H9 (cell line): Measurements from ENCODE around the gene HABP4. TPM values are rescaled to one million over a fixed set of nuclear protein-coding genes. Genes with fewer than 3 reads are reported as not detected.

Experiments used
- DNase-seq: peaks from one replicate; pipeline ENCODE4 v3.0.0-alpha.2; 2017
- H2AFZ ChIP-seq: one replicate; pipeline ENCODE4 v1.6.1; 2013; ENCODE audit warnings: mild to moderate bottlenecking, low read length, control low read depth, moderate library complexity
- H2AK5ac ChIP-seq: 2 replicates; pipeline ENCODE4 v1.6.1; 2013; ENCODE audit warnings: low read length, control low read depth, mixed read lengths; ENCODE audit not compliant: insufficient read length
- H2BK120ac ChIP-seq: one replicate; pipeline ENCODE4 v1.6.1; 2013; ENCODE audit warnings: low read depth, mild to moderate bottlenecking, low read length, control low read depth, inconsistent platforms; ENCODE audit not compliant: poor library complexity, severe bottlenecking
- H2BK12ac ChIP-seq: 2 replicates; pipeline ENCODE4 v1.6.1; 2013; ENCODE audit warnings: low read length, control low read depth, mixed read lengths, low read depth; ENCODE audit not compliant: insufficient read length
- H2BK15ac ChIP-seq: 2 replicates; pipeline ENCODE4 v1.6.1; 2013; ENCODE audit warnings: low read depth, low read length, control low read depth
- H2BK20ac ChIP-seq: one replicate; pipeline ENCODE4 v1.6.1; 2013; ENCODE audit warnings: low read depth, mild to moderate bottlenecking, low read length, control low read depth, inconsistent platforms; ENCODE audit not compliant: poor library complexity, severe bottlenecking
- H2BK5ac ChIP-seq: 2 replicates; pipeline ENCODE4 v1.6.1; 2013; ENCODE audit warnings: low read length, control low read depth, mixed read lengths; ENCODE audit not compliant: insufficient read length
- H3K14ac ChIP-seq: 2 replicates; pipeline ENCODE4 v1.6.1; 2013; ENCODE audit warnings: low read length, control low read depth; ENCODE audit not compliant: insufficient read depth
- H3K18ac ChIP-seq: 2 replicates; pipeline ENCODE4 v1.6.1; 2013; ENCODE audit warnings: low read depth, mild to moderate bottlenecking, mixed read lengths, low read length, control low read depth; ENCODE audit not compliant: insufficient read length
- H3K23ac ChIP-seq: 2 replicates; pipeline ENCODE4 v1.6.1; 2013; ENCODE audit warnings: low read length, control low read depth, mixed read lengths, low read depth; ENCODE audit not compliant: insufficient read length
- H3K23me2 ChIP-seq: 2 replicates; pipeline ENCODE4 v1.6.1; 2013; ENCODE audit warnings: low read depth, mild to moderate bottlenecking, mixed read lengths, low read length, control low read depth; ENCODE audit not compliant: insufficient read length, poor library complexity, severe bottlenecking
- H3K27ac ChIP-seq: 2 replicates; pipeline ENCODE4 v1.5.1; 2013; ENCODE audit warnings: low read length, control low read depth, mixed read lengths, low read depth; ENCODE audit not compliant: insufficient read length
- H3K27me3 ChIP-seq: 2 replicates; pipeline ENCODE4 v1.6.1; 2013; ENCODE audit warnings: low read length, control low read depth, inconsistent platforms; ENCODE audit not compliant: insufficient read depth
- H3K4ac ChIP-seq: 2 replicates; pipeline ENCODE4 v1.6.1; 2013; ENCODE audit warnings: low read depth, mild to moderate bottlenecking, control low read depth, inconsistent platforms, low read length, moderate library complexity
- H3K4me1 ChIP-seq: 2 replicates; pipeline ENCODE4 v1.6.1; 2013; ENCODE audit warnings: low read length, control low read depth, inconsistent platforms; ENCODE audit not compliant: insufficient read depth
- H3K4me2 ChIP-seq: 2 replicates; pipeline ENCODE4 v1.6.1; 2013; ENCODE audit warnings: low read length, control low read depth, mixed read lengths; ENCODE audit not compliant: insufficient read length, insufficient read depth
- H3K56ac ChIP-seq: 2 replicates; pipeline ENCODE4 v1.6.1; 2013; ENCODE audit warnings: low read depth, mild to moderate bottlenecking, mixed read lengths, low read length, control low read depth; ENCODE audit not compliant: insufficient read length
- H3K79me1 ChIP-seq: 2 replicates; pipeline ENCODE4 v1.6.1; 2013; ENCODE audit warnings: low read depth, mild to moderate bottlenecking, moderate library complexity, low read length, control low read depth, inconsistent platforms; ENCODE audit not compliant: insufficient read depth, poor library complexity, severe bottlenecking
- H3K79me2 ChIP-seq: 2 replicates; pipeline ENCODE4 v1.6.1; 2013; ENCODE audit warnings: low read length, control low read depth, inconsistent platforms; ENCODE audit not compliant: insufficient read depth
- H3K9ac ChIP-seq: 2 replicates; pipeline ENCODE4 v1.6.1; 2013; ENCODE audit warnings: low read length, control low read depth, mixed read lengths; ENCODE audit not compliant: insufficient read length; ENCODE audit errors: extremely low read depth
- H3K9me3 ChIP-seq: one replicate; pipeline ENCODE4 v1.6.1; 2013; ENCODE audit warnings: low read depth, low read length, inconsistent platforms; ENCODE audit not compliant: control insufficient read depth
- H3T11ph ChIP-seq: one replicate; pipeline ENCODE4 v1.6.1; 2013; ENCODE audit warnings: mild to moderate bottlenecking, low read length, control low read depth, inconsistent platforms
- H4K20me1 ChIP-seq: one replicate; pipeline ENCODE4 v1.6.1; 2013; ENCODE audit not compliant: control insufficient read depth, insufficient read length, insufficient read depth
- H4K5ac ChIP-seq: 2 replicates; pipeline ENCODE4 v1.6.1; 2013; ENCODE audit warnings: low read depth, mild to moderate bottlenecking, mixed read lengths, low read length, control low read depth; ENCODE audit not compliant: insufficient read length
- H4K8ac ChIP-seq: replicated peaks from 2 replicates; pipeline ENCODE4 v1.6.1; 2013; ENCODE audit warnings: low read length, control low read depth, mixed read lengths, low read depth; ENCODE audit not compliant: insufficient read length
- H4K91ac ChIP-seq: 2 replicates; pipeline ENCODE4 v1.6.1; 2013; ENCODE audit warnings: low read depth, mild to moderate bottlenecking, moderate library complexity, mixed read lengths, low read length, control low read depth; ENCODE audit not compliant: insufficient read length
- H3K27ac Mint-ChIP-seq, 3 experiments: 2 replicates in 2 of 3; 3 replicates in 1 of 3; pipeline ENCODE4 v1.8.0; 2020 to 2021; ENCODE audit warnings: mixed read lengths in 3 of 3, mild to moderate bottlenecking in 1 of 3, moderate library complexity in 1 of 3
- H3K27me3 Mint-ChIP-seq: 2 replicates; pipeline ENCODE4 v1.8.0; 2021; ENCODE audit warnings: low read depth, mild to moderate bottlenecking, moderate library complexity, mixed read lengths
- H3K36me3 Mint-ChIP-seq, 3 experiments: 2 replicates in 2 of 3; 3 replicates in 1 of 3; pipeline ENCODE4 v1.8.0; 2020 to 2021; ENCODE audit warnings: low read depth in 3 of 3, mixed read lengths in 3 of 3; ENCODE audit not compliant: insufficient read depth in 1 of 3
- H3K4me1 Mint-ChIP-seq, 2 experiments: 2 replicates each; pipeline ENCODE4 v1.8.0; 2020; ENCODE audit warnings: mixed read lengths in 2 of 2
- H3K4me3 Mint-ChIP-seq, 2 experiments: 2 replicates in 1 of 2; 3 replicates in 1 of 2; pipeline ENCODE4 v1.8.0; 2020 to 2021; ENCODE audit warnings: mild to moderate bottlenecking in 2 of 2, mixed read lengths in 2 of 2, moderate library complexity in 1 of 2
- H3K9me3 Mint-ChIP-seq, 2 experiments: 2 replicates in 1 of 2; 3 replicates in 1 of 2; pipeline ENCODE4 v1.8.0; 2020; ENCODE audit warnings: mild to moderate bottlenecking in 2 of 2, mixed read lengths in 2 of 2, moderate library complexity in 1 of 2
- CTCF ChIP-seq: fragments of 200-600 bp; sonication (generic); conservative IDR thresholded peaks from 3 replicates; pipeline ENCODE4 v1.8.0; 2021; ENCODE audit warnings: antibody characterized with exemption, mild to moderate bottlenecking
- WGBS: extraction: QIAGEN DNeasy Blood & Tissue Kit; methylation state at CpG from one replicate; pipeline ENCODE4 v1.1.7; 2013; ENCODE audit warnings: missing lambda C conversion rate, low lambda C conversion rate, mixed read lengths; ENCODE audit not compliant: insufficient read length; ENCODE audit errors: extremely low coverage; 5-methylcytosine and 5-hydroxymethylcytosine counted together
- total RNA-seq: library from RNA; stranded (reverse); gene quantifications from 2 replicates; pipeline ENCODE4 v1.2.1, GENCODE V29; 2021

HABP4 gene
- total RNA-seq, 1 experiment from 2014 or later = 7.5 TPM

- no peak for DNase-seq
- Histone ChIP-seq H3K56ac (no peak overlapping the region), H3K79me1 (no peaks in the 10 kb centered on the region), H4K91ac (no peak overlapping the region), H3T11ph (no peak overlapping the region), H3K9me3 (no peaks in the 10 kb centered on the region), H3K79me2 (no peaks in the 10 kb centered on the region), H3K18ac (no peak overlapping the region), H3K4ac (no peak overlapping the region), H2BK12ac (no peak overlapping the region), H4K8ac (no peak overlapping the region), H3K27me3 (no peaks in the 10 kb centered on the region), H3K23me2 (no peaks in the 10 kb centered on the region), H2AK5ac (no peak overlapping the region), H4K20me1 (no peaks in the 10 kb centered on the region), H3K23ac (no peak overlapping the region), H3K9ac (no peak overlapping the region), H4K5ac (no peak overlapping the region), H2BK20ac (no peak overlapping the region), H3K14ac (no peak overlapping the region), H2AFZ (no peak overlapping the region), H3K4me1 (no peaks in the 10 kb centered on the region), H3K27ac (no peak overlapping the region), H2BK5ac (no peak overlapping the region), H2BK15ac (no peak overlapping the region), H3K4me2 (no peak overlapping the region), H2BK120ac (no peak overlapping the region)
- Mint-ChIP-seq H3K27me3 (no peaks in the 10 kb centered on the region), H3K27ac (peak overlapping the region; percentile 72 to 85 (median 83); a peak in 5 of 7 replicates), H3K36me3 (peaks cover 9 to 29% (median 18%) of the 10 kb centered on the region in 3 experiments; a peak in 6 of 7 replicates), H3K4me1 (peaks cover 9 to 12% of the 10 kb centered on the region in 2 experiments), H3K9me3 (no peaks in the 10 kb centered on the region), H3K4me3 (no peak overlapping the region)
- no peak for TF ChIP-seq CTCF
- WGBS = no CpG with 5 or more reads among the region's 4 CpGs
Measured at GRCh38 chr9:96510258-96510657, 60.3 kb downstream of the HABP4 start.
